Activated T-cell treated with anti-CD3 and anti-CD28 coated beads, Interleukin-2, amount 50 U/mL, for 48 hours (primary cell): ENCODE data around the gene C1orf52.
"Not testable (repeated sequence)": the region's sequence is repeated elsewhere in the genome, so short reads cannot be mapped to it uniquely, and the experiment has no call there.

Source experiments
- DNase-seq, 2 experiments: peaks; one replicate each; pipeline ENCODE4 v3.0.0-alpha.2; 2020

Gene C1orf52

DNA sequence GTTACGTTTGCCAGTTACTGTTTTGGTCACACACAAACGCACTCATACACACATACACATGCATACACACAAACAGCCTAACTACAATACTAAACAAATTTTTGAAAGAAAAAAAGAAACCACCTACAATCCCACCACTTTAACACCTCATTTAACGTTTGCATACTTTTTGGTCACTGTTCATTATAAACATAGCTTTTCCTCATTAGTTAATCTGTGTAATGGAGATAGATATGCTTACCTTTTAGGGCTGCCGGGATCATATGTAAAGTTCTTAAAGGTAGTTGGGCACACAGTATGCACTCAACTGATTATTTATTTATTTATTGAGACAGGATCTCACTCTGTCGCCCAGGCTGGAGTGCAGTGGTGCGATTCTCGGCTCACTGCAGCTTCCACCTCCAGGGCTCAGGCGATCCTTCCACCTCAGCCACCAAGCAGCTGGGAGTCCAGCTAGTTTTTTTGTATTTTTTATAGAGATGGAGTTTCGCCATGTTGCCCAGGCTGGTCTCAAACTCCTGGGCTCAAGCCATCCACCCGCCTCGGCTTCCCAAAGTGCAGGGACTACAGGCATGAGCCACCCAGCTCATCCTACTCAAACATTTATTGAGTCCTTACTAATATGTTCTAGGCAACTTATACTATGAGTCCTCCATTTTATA is 17.6 kb upstream of the C1orf52 start:
- DNase-seq, result no peak

DNA sequence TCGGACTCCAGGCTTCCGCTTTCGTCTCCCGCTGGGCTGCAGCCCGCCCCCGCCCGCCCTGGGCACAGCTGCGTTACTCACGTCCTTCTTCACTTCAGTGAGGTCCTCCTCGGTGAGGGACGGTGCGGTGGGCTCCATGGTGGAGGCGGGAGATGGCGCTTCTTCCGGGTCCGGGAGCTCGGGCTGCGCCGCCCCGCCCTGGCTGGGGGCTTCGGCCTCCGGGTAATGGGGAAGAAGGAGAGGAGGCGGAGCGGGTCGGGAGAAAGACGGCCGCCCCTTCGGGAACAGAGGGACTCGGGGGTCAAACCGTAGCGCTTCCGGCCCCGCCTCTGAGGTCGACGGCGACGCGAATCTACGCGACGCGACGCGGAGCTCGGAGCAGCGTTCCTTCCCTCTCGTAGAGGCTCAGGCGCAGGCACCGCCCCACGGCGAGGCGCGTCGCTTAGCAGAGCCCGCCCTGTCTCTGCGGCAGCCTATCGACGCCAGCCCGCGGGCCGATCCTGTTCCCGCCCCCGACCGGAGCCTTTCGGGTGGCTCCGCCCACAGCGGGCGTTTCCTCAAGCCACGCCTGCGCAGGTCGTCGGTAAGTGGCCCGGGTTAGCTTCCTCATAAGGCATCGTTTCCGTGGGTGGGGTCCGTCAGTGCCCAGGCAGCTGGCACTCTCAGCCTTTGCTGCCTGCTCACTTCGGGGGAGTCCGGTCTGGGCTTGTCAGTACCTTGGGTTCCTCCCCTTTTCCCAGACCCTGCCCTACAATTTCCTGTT is 16.9 kb upstream of the C1orf52 start, which contains the start of gene BCL10:
TSS of gene BCL10 (minus strand) at position 418 of the 763 bp plus-strand sequence. CDS start at position 138, 280 bp downstream.
- DNase-seq, result peak; percentile 97 to 98

DNA sequence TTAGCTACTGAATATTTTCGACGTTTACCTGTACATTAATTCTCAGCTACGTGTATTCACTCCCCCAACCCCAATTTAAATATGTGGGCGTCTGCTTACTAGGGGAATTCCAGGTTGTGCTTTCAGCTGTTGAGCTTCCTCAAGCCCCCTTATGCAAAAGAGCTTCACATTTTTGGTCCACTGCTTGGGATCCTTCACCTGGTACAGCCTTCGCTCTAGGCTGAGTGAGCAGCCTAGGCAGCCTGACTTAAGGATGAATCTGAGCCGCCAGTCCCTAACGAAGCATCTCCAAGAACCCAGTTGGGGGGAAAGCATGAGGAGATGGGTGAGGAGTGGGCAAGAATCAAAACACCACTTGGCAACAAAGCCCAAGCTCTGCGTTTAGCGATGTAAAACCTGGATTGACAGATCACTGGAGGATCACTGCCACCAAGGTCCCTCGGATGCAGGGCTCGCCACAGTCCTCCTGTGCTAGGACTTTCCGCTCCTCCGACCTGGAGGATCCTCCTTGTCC is 16.3 kb upstream of the C1orf52 start:
- DNase-seq, result peak in 1 of 2 experiments; percentile 34

DNA sequence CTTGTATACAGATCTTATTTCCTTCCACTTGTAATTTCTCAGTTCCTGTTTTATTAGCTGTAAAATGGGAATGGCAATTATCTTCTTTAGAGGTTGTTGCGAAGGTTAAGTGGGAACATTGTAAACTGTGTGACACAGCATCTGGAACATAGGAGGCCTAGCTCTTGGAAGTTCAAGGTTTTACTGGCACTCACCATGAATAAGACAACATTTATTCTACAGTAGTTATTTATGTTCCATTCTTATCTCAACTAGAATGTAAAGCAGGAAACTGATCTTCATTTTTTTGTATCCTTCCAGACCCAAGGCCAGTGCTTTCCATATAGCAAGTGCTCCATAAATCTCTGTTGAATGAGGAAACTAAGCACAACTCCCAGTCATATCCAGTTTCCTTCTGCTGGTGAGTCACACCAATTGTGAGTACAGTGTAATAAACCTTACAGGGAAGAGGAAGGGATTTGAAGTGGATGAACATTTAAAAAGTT is 15.5 kb upstream of the C1orf52 start:
- DNase-seq, result no peak

DNA sequence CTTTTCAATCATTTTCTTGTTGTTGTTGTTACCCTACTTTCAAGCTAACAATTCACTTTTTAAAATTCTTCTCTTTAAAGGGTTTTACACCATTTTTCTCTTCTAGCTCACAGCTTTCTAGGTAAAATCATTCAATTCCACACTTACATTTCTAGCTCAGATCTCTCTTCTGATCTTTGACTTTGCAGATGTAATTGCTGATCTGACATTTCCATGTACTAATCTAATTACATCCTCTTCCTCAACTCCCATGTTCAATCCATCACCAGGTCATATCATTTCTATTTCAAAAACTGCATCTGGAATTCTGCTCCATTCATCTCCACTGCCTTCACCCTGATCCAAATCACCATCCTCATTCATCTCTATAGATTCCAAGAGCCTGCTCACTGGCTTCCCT is 13.9 kb upstream of the C1orf52 start:
- DNase-seq, result no peak

DNA sequence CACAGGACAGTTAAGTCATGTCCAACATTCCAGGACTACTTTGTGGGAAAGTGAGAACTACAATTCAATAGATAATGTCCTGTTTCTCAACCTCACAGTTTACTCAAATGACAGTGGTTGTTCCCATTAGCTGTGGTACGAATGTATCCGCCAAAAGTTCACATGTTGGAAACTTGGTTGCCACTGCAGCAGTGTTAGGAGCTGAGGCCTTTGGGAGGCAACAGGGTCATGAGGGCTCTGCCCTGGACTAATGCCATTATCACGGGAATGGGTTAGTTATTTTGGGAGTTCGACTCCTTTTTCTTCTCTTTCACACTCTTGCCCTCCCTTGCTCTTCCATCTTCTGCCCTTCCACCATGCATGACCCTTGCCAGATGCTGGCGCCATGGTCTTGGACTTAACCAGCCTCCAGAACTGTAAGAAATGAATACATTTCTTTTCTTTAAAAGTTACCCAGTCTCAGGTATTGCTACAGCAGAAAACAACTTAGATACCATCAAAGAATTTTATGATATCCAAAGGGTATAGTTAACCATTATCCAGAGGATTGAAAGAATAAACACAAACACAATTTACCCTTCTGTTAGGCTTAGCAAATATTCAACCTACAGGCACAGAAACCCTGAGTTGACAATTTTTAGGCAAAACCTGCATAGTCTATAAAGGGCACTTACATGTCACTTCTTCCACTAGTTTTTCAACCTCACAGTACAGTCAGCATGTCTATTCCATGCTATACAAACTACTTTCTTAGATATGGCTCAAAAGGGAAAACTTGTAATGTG is 9.5 kb upstream of the C1orf52 start:
- no peak for DNase-seq

DNA sequence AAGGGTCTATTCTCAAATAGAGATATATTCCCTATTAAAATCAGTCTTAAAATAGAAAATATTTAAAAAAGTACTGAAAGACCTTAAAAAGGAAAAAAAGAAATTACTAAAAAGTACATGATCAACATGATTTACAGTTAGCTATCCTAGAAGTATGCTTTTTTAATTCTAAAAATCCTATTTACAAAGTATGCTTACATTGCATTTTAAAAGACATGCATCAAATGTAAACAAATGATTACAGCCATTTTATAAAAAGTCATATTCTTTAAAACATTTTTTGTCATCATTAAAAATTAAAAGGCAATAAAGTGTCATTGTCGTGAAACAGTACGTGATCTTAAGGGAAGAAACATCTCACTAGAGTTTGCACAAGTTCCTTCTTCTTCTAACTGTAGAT is 7.9 kb upstream of the C1orf52 start:
- DNase-seq, result no peak

DNA sequence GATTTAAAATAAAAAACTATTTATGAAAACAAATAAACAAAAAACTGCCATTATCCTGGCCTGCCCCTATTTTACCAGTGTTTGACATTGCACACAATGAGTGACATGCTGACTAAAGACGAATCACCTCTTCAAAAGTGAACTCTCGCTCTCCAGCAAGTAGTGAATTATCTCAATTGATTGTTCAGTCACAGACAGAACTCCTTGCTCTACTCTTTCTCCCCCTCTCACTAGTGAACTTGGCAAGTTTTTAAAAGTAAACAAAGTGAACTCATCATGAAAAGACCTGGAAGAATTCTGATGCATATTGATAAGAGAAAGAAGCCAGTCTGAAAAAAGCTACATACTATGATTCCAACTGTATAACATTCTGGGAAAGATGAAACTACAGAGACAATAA is 4.7 kb upstream of the C1orf52 start:
- no peak for DNase-seq

DNA sequence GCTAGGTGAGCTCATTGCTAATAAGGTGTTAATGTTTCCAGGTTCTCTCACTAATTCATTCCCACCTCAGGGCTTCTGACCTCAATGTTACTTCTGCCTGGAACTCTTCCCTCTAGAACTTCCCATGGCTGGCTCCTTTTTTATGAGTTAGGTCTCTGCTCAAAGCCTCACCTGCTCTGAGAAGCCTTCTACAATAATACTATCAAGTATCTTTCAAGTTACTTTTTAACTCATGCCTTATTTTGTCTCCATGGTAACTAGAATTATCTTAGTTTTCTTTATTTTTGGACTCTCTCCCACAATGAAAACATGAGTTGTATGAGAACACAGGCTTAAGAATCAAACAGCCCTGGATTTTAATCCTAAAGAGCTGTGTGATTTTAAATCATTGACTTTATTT is 3.5 kb upstream of the C1orf52 start:
- no peak for DNase-seq

DNA sequence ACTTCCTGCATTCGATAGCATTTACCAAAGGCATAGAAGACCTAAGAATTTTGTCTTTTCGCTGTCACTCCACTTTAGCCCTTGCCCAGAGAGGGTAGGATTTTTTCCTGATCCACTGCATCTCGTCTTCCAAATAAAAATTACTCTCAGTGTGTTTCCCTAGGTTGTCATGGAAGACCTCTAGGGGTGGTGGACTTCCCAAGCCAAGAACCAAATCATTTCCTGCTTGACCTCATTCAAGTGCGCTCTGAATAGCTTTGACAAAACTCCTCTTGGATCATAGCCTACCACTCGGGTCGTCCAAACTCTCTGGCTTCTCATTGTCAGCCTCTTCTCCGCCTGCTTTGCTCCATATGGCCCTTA is 431 bp upstream of the C1orf52 start:
- no peak for DNase-seq

DNA sequence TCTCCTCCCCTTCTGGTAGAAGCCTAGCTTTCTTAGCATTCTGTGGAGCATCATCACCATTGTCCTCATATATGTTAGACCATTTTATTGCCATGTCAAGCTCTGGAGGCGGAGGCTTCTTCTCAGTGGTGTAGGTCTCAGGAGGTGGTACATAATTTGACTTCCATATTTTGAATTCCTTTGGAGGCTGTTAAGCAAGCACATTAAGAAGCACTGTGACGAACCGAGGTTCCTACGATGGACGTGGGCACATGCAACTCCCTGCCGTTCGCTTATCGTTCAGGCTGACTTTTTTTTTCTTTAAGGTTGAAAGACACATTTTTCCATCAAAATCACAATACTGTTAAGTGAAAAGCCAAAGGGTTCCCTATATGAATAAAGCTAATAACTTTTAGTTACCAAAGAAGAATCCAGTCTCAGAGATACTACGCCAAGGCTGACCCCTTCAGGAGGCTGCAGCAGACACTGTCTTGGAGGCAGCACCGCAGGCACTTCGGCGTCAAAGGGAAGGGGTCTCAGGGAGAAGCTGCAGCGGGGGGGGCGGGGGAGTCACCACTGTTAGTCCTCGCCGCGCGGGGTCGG is 835 bp downstream of the C1orf52 start:
- DNase-seq, result peak in 1 of 2 experiments; percentile 46

DNA sequence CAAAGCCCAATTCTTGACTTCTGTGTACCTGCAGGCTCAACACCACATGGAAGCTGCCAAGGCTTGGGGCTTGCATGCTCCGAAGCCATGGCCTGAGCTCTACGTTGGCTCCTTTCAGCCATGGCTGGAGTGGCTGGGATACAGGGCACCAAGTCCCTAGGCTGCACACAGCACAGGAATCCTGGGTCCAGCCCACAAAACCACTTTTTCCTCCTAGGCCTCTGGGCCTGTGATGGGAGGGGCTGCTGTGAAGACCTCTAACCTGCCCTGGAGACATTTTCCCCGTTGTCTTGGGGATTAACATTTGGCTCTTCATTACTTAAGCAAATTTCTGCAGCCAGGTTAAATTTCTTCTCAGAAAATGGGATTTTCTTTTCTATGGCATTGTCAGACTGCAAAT is 10.4 kb downstream of the C1orf52 start:
- DNase-seq, result not testable (repeated sequence)

DNA sequence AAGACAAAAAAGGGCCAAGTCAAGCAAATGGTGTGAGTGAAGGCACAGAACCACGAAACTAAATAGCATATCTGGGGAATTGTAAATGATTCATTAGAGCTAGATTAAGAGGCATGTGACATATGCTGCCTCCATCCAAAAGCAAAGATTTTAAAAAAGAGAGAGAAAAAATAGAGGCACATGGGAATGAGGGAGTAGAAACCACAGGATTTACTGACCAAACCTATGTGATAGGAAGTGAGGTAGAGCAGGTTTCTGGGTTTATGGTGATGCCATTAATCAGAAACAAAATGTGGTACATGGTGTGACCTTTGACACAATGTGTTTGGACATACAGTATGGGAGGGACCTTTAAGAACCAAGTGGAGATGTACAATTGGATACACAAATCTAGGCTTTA is 13.6 kb downstream of the C1orf52 start:
- no peak for DNase-seq

DNA sequence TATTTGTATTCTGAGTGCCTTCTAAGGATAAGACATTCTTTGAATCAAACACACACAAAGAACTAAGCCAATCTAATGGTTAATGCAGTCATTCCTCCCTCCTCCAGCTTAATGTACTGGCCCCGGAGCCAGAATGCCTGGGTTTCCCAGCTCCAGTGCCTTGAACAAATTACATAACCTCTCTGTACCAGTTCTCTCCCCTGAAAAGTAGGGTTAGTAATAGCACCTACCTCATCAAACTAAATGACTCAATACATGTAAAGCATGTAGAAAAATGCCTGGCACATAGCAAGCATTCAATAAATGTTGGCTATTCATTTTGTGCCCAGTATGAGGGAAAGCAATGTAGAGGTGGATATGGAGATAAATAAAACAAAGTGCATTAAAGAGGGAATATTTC is 14.0 kb downstream of the C1orf52 start:
- no peak for DNase-seq

DNA sequence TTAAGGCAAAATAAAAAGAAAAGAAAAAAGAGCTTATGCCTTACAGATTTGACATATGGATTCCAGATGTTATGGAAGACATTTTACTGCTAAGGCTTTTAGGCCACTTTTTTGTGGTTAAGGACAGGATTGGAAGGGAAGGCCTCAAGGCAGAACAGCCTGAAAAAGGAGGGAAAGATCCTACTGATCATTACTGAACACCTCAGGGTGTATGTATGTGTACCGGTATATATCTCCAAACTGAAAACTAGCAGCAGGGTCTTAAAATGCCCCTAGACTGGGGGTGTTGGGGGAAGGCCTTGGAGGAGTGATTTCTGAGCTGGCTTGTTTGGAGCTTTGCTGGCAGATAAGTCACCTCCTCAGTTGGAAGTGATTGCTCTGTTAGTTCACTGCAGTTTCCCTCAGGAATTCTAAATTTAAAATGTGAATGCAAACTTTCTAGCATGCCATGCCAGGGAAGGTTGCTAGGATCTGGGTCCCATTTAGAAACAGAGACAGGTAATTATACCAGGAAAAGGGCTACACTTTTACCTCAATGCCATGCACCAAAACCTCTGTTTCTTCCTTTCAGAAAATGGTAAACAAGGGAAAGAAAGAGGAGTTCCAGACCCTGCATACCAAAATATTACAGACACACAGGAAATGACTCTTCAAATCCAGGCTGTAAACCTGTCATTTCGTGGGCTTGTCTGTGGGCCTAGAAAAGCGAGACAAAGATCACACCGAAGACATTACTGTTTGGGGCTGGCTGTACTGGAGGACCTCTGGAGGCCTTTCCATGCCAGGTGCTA is 15.0 kb downstream of the C1orf52 start:
- no peak for DNase-seq

DNA sequence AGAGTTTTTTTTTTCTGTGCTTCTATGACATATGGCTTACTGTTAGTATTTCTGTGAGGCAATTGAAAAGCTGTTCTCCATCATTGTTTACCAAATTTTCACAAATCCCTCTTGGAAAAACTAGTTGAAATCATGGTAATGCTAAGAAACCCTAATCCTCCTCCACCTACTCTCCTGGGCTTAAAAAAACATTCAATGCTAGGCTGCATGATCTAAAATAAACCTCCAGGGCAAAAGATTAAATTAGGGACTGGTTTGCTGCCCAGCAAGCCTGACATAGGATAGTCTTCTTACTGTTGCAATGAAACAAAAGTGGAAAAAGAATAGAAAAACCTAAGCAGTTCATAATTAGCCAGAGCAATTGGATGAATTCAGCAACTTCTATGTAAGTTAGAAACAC is 16.1 kb downstream of the C1orf52 start:
- no peak for DNase-seq

DNA sequence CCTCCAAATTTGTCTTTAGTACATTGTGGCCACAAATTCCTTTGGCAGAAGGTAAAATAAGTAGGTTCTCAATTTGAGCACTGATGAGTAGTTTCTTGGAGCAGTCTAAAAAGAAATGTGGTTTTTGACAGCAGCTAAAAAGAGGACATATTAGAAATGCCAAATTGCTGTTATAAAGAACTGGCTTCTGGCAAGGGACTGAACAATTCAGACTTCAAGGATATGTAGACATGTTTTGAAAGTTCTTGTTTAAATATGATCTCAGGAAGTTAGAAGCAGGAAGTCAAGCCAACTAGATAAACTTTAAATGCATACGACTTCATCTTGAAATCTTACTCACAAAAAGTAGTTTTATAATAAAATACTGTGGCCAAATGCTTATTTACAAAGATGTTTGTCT is 18.8 kb downstream of the C1orf52 start:
- DNase-seq, result no peak

DNA sequence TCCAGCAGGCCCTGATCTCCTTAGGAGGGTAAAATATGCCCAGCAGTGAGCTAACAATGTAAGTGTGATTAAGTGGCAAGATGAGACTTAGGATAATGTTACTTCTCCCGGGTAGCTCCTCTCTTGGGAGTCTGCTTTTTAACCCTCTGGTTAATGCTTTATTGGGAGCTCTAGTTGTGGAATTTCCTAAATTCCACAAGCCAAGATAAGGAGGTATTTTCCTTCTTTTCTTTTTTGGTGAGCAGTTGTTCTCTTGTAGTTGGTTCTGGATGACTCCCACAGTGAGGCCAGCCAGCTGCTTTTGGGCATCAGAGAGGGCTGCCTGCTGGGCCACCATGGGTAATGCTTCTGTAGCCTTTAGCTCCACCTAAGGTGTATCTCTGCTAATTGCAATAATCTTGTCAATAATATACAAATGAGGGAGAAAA is 19.3 kb downstream of the C1orf52 start:
- DNase-seq, result no peak

DNA sequence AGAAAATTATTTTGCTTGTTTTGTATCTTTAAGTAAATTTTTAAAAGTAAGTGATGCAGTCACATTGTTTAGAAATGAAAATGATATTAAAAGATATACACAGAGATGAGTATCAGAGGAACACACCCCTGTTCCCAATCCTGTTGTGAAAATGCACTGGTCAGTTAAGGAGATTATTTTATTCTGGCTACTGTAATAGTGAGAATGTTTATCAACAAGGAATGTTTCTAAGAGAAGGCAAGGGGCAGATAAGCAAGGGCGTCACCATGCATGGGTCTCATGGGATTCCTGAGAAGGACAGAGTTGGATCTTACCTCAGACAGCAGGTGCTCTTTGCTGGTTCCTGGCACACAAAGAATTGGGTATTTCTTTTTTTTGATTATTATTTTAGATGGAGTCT is 21.8 kb downstream of the C1orf52 start:
- DNase-seq, result no peak

DNA sequence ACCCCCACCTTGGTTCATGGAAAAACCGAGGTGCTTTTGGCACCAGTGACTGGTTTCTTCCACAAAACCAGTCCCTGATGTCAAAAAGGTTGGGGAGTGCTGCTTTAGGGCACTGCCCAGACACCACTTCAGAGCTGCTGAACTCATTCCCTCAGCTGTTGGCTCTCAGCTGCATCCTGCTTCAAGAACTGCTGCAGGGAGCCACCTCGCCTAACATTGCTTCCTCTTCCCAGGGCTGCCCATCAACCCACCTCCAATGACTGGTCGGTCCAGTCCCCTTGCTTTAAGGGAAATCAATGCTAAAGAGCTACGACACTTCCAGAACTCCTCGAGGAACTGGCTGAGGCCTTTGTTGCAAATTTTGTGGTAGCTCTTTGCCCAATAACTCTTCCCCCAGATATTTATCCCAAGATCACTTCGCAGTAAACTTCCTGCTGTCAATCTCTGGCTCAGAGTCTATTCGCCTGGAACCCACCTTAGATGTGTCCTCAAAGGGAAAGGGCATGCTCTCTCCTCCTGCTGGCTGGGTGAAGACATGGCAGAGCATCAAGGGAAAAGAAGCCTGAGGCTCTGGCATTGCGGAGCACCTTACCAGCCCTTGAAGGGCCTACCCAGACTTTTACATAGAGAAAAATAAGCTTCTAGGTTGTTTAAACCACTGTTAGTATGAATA is 29.0 kb downstream of the C1orf52 start:
- DNase-seq, result no peak

DNA sequence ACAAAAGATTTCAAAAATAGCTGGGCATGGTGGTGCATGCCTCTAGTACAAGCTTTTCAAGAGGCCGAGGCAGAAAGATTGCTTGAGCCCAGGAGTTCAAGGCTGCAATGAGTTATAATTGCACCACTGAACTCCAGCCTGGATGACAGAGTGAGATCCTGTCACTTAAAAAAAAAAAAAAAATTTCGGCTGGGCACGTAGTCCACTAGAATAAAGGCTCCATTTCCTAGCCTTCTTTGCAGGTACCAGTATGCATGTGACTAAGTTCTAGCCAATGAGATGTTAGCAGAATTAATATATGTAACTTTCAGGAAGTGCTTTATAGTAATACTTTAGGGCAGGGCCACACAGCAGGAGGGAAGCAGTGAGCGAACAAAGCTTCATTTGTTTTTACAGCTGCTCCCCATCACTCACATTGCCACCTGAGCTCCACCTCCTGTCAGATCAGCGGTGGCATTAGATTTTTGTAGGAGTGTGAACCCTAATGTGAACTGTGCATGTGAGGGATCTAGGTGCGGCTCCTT is 29.8 kb downstream of the C1orf52 start:
- no peak for DNase-seq
